Measurements from ENCODE around the gene PLXNB3.
"Not testable (repeated sequence)": the region's sequence is repeated elsewhere in the genome, so short reads cannot be mapped to it uniquely, and the experiment has no call there.

Gene PLXNB3

GRCh38 chrX:153814591-153815315 lies 50.7 kb downstream of the PLXNB3 start:
- no peak for DNase-seq (ENCODE audit: low read depth in 2 of 2)

- DNase-seq (ENCODE audit: low read depth in 2 of 2) = no peak
These were observed 53.0 kb downstream of the PLXNB3 start for GRCh38 chrX:153816831-153817690.

DNA sequence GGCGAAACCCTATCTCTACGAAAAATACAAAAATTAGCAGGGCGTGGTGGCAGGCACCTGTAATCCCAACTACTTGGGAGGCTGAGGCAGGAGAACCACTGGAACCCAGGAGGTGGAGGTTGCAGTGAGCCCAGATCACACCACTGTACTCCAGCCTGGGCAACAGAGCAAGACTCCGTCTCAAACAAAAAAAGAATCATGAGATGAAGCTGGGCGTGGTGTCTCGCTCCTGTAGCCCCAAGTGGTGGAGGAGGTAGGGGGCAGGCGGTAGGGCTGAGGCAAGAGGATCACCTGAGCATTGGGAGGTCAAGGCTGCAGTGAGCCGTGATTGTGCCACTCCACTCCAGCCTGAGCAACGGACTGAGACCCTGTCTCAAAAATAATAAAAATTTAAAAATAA lies 54.0 kb downstream of the PLXNB3 start:
- DNase-seq (ENCODE audit: low read depth in 2 of 2) = not testable (repeated sequence)

DNA sequence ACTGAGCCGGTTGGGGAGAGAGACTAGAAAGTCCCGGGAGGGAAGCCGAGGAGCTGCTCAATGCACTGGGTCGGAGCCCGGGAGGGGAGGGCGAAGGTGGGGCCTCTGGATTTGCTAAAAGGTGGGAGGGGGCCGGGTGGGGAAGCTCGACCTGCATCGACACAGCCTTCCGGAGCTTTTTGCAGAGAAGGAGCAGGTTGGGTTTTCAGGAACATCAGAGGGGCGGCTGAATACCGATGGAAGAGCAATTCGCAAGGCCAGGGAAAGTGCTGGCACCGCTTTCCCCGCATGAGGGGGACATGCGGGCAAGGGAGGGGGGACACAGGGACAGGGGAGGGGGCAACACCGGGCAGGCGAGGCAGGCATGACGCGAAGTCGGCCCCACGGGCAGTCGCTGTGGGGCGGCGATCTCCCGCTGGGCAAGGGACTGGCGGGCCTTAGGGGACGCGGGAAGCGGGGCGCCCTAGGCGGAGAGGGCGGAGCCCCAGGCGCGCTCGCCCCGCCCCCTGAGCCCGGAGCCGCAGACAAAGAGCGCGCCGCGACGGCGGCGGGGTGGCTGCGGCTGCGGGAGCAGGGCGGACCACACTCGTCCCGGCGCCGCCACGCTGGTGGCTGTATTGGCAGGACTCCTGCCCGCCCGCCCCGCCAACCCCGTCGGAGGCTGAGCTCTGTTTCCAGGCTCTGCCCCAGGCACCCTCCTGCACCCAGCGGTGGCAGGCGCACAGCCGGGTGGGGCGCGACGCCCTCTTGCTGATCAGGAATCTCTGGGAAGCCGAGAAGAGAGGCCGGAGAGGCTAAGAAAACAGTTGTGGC lies 54.7 kb downstream of the PLXNB3 start:
- peak in 1 of 2 donors; percentile 24 for DNase-seq (ENCODE audit: low read depth in 2 of 2)

DNA sequence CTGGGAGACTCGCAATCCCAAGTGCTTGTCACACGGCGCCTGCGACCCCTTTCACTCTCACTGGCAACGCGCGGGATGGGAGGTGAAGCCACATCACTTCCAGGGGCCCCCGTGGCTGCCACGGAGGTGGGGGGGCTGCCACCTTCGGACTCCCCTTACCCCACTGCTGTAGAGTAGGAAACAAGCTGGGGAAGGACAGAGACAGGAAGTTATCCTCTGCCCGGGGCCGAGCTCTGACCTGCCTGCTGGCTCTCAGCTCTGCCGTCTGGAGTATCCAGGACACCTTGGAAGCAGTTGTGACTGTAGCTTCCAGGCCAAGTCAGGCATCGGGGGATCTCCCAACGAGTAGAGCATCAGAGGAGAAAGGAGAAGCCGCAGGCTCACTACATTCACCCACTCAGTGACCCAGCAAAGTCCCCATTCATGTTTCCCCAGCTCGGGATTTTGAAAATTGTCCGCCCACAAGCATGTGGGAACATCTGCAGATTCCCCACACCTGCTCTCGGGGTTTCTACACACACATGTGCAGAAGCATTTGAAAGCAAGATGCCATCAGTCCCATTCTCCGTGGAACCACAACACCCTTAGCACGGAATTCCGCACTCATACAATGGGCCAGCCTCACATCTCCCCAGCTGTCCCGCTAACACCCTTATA lies 55.5 kb downstream of the PLXNB3 start:
- DNase-seq (ENCODE audit: low read depth in 2 of 2) = no peak

- no peak for DNase-seq (ENCODE audit: low read depth in 2 of 2)
These were observed 56.6 kb downstream of the PLXNB3 start for GRCh38 chrX:153820601-153821000.

- DNase-seq (ENCODE audit: low read depth in 2 of 2) = no peak
These were observed 57.0 kb downstream of the PLXNB3 start for GRCh38 chrX:153821066-153821465.

DNA sequence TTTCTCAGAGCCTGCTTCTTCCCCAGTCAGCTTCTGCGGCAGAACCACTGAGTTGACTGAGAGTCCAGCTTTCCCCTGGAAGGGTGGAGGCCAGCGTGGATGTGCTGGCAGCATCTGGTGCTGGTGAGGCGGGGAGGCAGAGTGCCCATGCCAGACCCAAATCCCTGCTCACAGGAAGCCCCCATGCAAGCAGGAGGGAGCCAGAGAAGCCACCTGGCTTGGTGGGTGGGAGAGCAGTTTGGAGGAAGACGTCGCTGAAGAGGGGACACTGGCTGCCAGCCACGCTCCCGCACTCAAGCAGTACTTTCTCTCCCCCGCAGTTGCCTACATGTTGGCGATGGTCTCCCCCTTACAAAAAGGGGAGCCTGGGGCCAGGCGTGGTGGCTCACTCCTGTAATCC lies 60.3 kb downstream of the PLXNB3 start:
- no peak for DNase-seq (ENCODE audit: low read depth in 2 of 2)

- DNase-seq (ENCODE audit: low read depth in 2 of 2) = no peak
These were observed 61.0 kb downstream of the PLXNB3 start for GRCh38 chrX:153825042-153825441.
